ENCODE results near the gene CROCC2. TPM values are rescaled to one million over a fixed set of nuclear protein-coding genes. Genes with fewer than 3 reads are reported as not detected.

CROCC2 gene
- total RNA-seq, 1 donor = not detected

GRCh38 chr2:240929364-240930095 lies 23.4 kb downstream of the CROCC2 start:
- no peak for TF ChIP-seq CTCF (IDR thresholded peaks at IDR 0.05; ENCODE audit: insufficient read depth, low read depth, low read length)
- DNase-seq (ENCODE audit: low read depth) = no peak
- no peak overlapping the region for H3K4me3 ChIP-seq (ENCODE audit: low read depth, low read length)

- TF ChIP-seq CTCF (IDR thresholded peaks at IDR 0.05; ENCODE audit: insufficient read depth, low read depth, low read length) = no peak
- no peak overlapping the region for H3K4me3 ChIP-seq (ENCODE audit: low read depth, low read length)
- no peak for DNase-seq (ENCODE audit: low read depth)
Measured at GRCh38 chr2:240930096-240930630, 24.0 kb downstream of the CROCC2 start.

GRCh38 chr2:240930631-240931318 lies 24.6 kb downstream of the CROCC2 start:
- no peak for DNase-seq (ENCODE audit: low read depth)
- no peak for TF ChIP-seq CTCF (IDR thresholded peaks at IDR 0.05; ENCODE audit: insufficient read depth, low read depth, low read length)
- H3K4me3 ChIP-seq (ENCODE audit: low read depth, low read length) = no peak overlapping the region

GRCh38 chr2:240931319-240931949 lies 25.3 kb downstream of the CROCC2 start:
- TF ChIP-seq CTCF (IDR thresholded peaks at IDR 0.05; ENCODE audit: insufficient read depth, low read depth, low read length) = no peak
- DNase-seq (ENCODE audit: low read depth) = no peak
- no peak overlapping the region for H3K4me3 ChIP-seq (ENCODE audit: low read depth, low read length)

- H3K4me3 ChIP-seq (ENCODE audit: low read depth, low read length) = no peak overlapping the region
- no peak for TF ChIP-seq CTCF (IDR thresholded peaks at IDR 0.05; ENCODE audit: insufficient read depth, low read depth, low read length)
- no peak for DNase-seq (ENCODE audit: low read depth)
Measured at GRCh38 chr2:240932001-240932723, 26.0 kb downstream of the CROCC2 start.

GRCh38 chr2:240932724-240933047 lies 26.6 kb downstream of the CROCC2 start:
- no peak overlapping the region for H3K4me3 ChIP-seq (ENCODE audit: low read depth, low read length)
- no peak for TF ChIP-seq CTCF (IDR thresholded peaks at IDR 0.05; ENCODE audit: insufficient read depth, low read depth, low read length)
- no peak for DNase-seq (ENCODE audit: low read depth)
